BE2C (cell line): ENCODE measurements around the gene EI24. TPM values are rescaled to one million over a fixed set of nuclear protein-coding genes. Genes with fewer than 3 reads are reported as not detected.
"Not testable (repeated sequence)": the region's sequence is repeated elsewhere in the genome, so short reads cannot be mapped to it uniquely, and the experiment has no call there.

Experiments used
- DNase-seq: peaks from one replicate; pipeline ENCODE4 v3.0.0-alpha.2; 2020
- H3K27me3 ChIP-seq: fragments of 250-450 bp; sonication (Bioruptor Pico); 2 replicates; pipeline ENCODE4 v1.5.1; 2020; ENCODE audit warnings: mild to moderate bottlenecking
- H3K36me3 ChIP-seq: fragments of 250-450 bp; sonication (Bioruptor Pico); 2 replicates; pipeline ENCODE4 v1.5.1; 2020; ENCODE audit warnings: mild to moderate bottlenecking
- H3K4me1 ChIP-seq: fragments of 250-450 bp; sonication (Bioruptor Pico); 2 replicates; pipeline ENCODE4 v1.5.1; 2020
- H3K4me3 ChIP-seq: 2 replicates; pipeline ENCODE4 v1.5.1; 2011; ENCODE audit warnings: low read depth, low read length
- H3K9me3 ChIP-seq: fragments of 250-450 bp; sonication (Bioruptor Pico); 2 replicates; pipeline ENCODE4 v1.5.1; 2020
- CTCF ChIP-seq: IDR thresholded peaks from 2 replicates; pipeline ENCODE4 v1.5.1; 2012; ENCODE audit warnings: mild to moderate bottlenecking, low read depth, low read length
- polyA plus RNA-seq: library from polyadenylated mRNA; unstranded; fragments of >200 nt; gene quantifications from one replicate; pipeline ENCODE4 v1.2.1, GENCODE V29; 2012; ENCODE audit warnings: low read depth, missing spikeins; ENCODE audit not compliant: insufficient read length, insufficient read depth

Gene EI24
- 118 TPM for polyA plus RNA-seq

- Histone ChIP-seq H3K27me3 (peaks cover 2% of the 10 kb centered on the region; the same call in 1 of the 2 replicates), H3K9me3 (no peaks in the 10 kb centered on the region), H3K4me1 (no peaks in the 10 kb centered on the region), H3K4me3 (peak within 1 kb of the TSS; percentile 97), H3K36me3 (peaks cover 11% of the 10 kb centered on the region)
- peak; percentile 96 for DNase-seq
- peak; percentile 72 for TF ChIP-seq CTCF
These were observed at the start of gene EI24 for GRCh38 chr11:125568970-125569914. EI24 (plus strand) TSS chr11:125569477; CDS start chr11:125572528, 3,051 bp downstream.

- H3K4me1 ChIP-seq, result no peaks in the 10 kb centered on the region
- H3K27me3 ChIP-seq, result no peaks in the 10 kb centered on the region; the same call in 1 of the 2 replicates
- DNase-seq, result no peak
- TF ChIP-seq CTCF, result no peak
- H3K36me3 ChIP-seq, result no peaks in the 10 kb centered on the region
- no peak overlapping the region for H3K4me3 ChIP-seq
- H3K9me3 ChIP-seq, result no peaks in the 10 kb centered on the region
These were observed 49.1 kb upstream of the EI24 start for GRCh38 chr11:125519860-125520834.

GRCh38 chr11:125525303-125525702, 44.0 kb upstream of the EI24 start:
- TF ChIP-seq CTCF, result no peak
- H3K4me3 ChIP-seq, result no peak overlapping the region
- no peaks in the 10 kb centered on the region for H3K4me1 ChIP-seq
- no peaks in the 10 kb centered on the region for H3K9me3 ChIP-seq
- no peak for DNase-seq
- H3K36me3 ChIP-seq, result no peaks in the 10 kb centered on the region
- peaks cover 5% of the 10 kb centered on the region; the same call in 1 of the 2 replicates for H3K27me3 ChIP-seq

GRCh38 chr11:125532668-125533067, 36.6 kb upstream of the EI24 start:
- no peak for DNase-seq
- H3K4me3 ChIP-seq, result no peak overlapping the region
- no peaks in the 10 kb centered on the region for H3K9me3 ChIP-seq
- no peaks in the 10 kb centered on the region for H3K36me3 ChIP-seq
- no peaks in the 10 kb centered on the region for H3K4me1 ChIP-seq
- H3K27me3 ChIP-seq, result peaks cover 5% of the 10 kb centered on the region; the same call in 1 of the 2 replicates
- no peak for TF ChIP-seq CTCF

GRCh38 chr11:125535585-125535984, 33.7 kb upstream of the EI24 start:
- Histone ChIP-seq H3K4me1 (no peaks in the 10 kb centered on the region), H3K27me3 (no peaks in the 10 kb centered on the region), H3K36me3 (no peaks in the 10 kb centered on the region), H3K9me3 (no peaks in the 10 kb centered on the region), H3K4me3 (no peak overlapping the region)
- no peak for DNase-seq
- TF ChIP-seq CTCF, result no peak

- not testable (repeated sequence) for H3K9me3 ChIP-seq, DNase-seq, H3K36me3 ChIP-seq, H3K27me3 ChIP-seq, H3K4me3 ChIP-seq, H3K4me1 ChIP-seq
These were observed 32.4 kb upstream of the EI24 start for GRCh38 chr11:125536834-125537233.
